GM19395 (cell line): ENCODE results near the gene TSPAN3.

ENCODE experiments used
- ATAC-seq: cut with Tn5 transposase; IDR thresholded peaks from one replicate; pipeline ENCODE4 v1.9.1; 2021; ENCODE audit warnings: mild to moderate bottlenecking, moderate library complexity; ENCODE audit not compliant: unreplicated experiment

The TSPAN3 gene

GRCh38 chr15:77025083-77025901 lies 45.6 kb downstream of the TSPAN3 start:
- ATAC-seq = no peak

GRCh38 chr15:77024273-77025082 lies 46.4 kb downstream of the TSPAN3 start:
- no peak for ATAC-seq

GRCh38 chr15:77023576-77024272 lies 47.2 kb downstream of the TSPAN3 start:
- ATAC-seq = no peak

- ATAC-seq = no peak
Observed at GRCh38 chr15:77022646-77023575, 48.0 kb downstream of the TSPAN3 start.

- no peak for ATAC-seq
Observed at GRCh38 chr15:77021803-77022381, 49.0 kb downstream of the TSPAN3 start.

- no peak for ATAC-seq
Observed at GRCh38 chr15:77021088-77021481, 49.8 kb downstream of the TSPAN3 start.

- ATAC-seq = no peak
Observed at GRCh38 chr15:77020348-77021087, 50.4 kb downstream of the TSPAN3 start.

- no peak for ATAC-seq
Observed at GRCh38 chr15:77019521-77020331, 51.2 kb downstream of the TSPAN3 start.

GRCh38 chr15:77018796-77019505 lies 52.0 kb downstream of the TSPAN3 start:
- no peak for ATAC-seq

GRCh38 chr15:77017761-77018720 lies 52.9 kb downstream of the TSPAN3 start:
- ATAC-seq = no peak

GRCh38 chr15:77017091-77017660 lies 53.7 kb downstream of the TSPAN3 start:
- no peak for ATAC-seq

- ATAC-seq = no peak
Observed at GRCh38 chr15:77016321-77016695, 54.6 kb downstream of the TSPAN3 start.

- ATAC-seq = no peak
Observed at GRCh38 chr15:77015646-77016320, 55.1 kb downstream of the TSPAN3 start.

- peak; percentile 56 for ATAC-seq
Observed at GRCh38 chr15:77014132-77015081, 56.5 kb downstream of the TSPAN3 start.

- peak; percentile 60 for ATAC-seq
Observed at GRCh38 chr15:77013776-77014131, 57.2 kb downstream of the TSPAN3 start.
